ENCODE data around the gene FLNA.

GRCh38 chrX:154365052-154365600 lies 9.3 kb downstream of the FLNA start:
- TF ChIP-seq CTCF (IDR thresholded peaks at IDR 0.05; ENCODE audit: low read length) = no peak
- TF ChIP-seq EZH2 (optimal IDR thresholded peaks at IDR 0.05; ENCODE audit: low read depth, low read length) = no peak
